Measurements from ENCODE around the gene CRAT. TPM values are rescaled to one million over a fixed set of nuclear protein-coding genes. Genes with fewer than 3 reads are reported as not detected.
A peak's percentile ranks its signal among the peaks of the same experiment; 100 is the strongest.

Gene CRAT
- total RNA-seq, 2 experiments from 2014 or later = 7.1 to 9.4 TPM

DNA sequence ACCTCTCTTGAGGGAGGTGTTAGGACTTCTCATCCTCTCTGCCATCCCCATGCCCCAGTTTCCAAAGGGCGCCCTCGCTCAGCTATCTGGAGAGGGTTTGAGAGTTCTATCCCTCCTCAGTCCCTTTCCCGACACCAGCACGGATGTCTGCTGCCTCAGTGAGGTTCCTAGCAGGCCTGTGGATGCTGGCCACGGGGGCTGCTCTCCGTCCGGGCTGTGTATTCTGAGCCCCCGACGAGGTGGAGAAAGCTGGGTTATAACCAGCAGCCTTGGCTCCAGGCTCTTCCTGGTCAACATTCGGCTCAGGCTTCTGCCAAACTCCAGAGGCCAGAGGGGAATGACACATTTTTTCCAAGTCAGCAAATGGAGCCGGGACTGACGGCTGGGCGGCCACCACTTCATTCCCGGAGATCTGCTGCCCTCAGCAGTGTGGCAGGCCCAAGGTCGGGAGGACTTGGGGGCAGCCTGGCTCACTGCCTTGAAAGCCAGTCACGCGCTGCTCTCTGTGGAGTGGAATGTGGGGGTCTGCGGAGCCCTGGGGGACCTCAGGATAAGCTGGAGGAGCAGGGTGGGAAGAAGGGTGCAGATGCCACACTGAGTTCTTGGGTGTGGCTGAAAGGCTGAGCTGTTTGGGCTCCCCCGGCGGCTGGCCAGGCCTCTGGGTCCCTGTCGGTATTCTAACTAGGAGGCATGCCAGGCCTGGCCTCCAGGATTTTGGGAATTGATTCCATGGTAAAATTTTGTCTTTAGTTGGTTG lies 28.1 kb upstream of the CRAT start:
- intact Hi-C loops (cut with DNase I, micrococcal nuclease) = loop anchor here (1.0 to 10.0 kb wide), 6 partner anchors 34 to 1096 kb away; no protein-coding TSS in a partner anchor
- Histone ChIP-seq H3K4me3 (ENCODE audit: low read length) (no peak overlapping the region), H3K4me1 (ENCODE audit: insufficient read depth, low read length) (peaks cover 44% of the 10 kb centered on the region), H3K27ac (ENCODE audit: low read depth in 1 of 2, low read length in 2 of 2) (no peak overlapping the region), H3K9me3 (ENCODE audit: control insufficient read depth in 1 of 2, insufficient read depth in 1 of 2, low read length in 2 of 2) (no peaks in the 10 kb centered on the region), H3K36me3 (ENCODE audit: insufficient read depth, low read length) (peaks cover 55% of the 10 kb centered on the region), H3K27me3 (ENCODE audit: control insufficient read depth in 1 of 2, insufficient read depth in 2 of 2, low read length in 2 of 2) (no peaks in the 10 kb centered on the region)
- Mint-ChIP-seq H3K36me3 (ENCODE audit: low read depth) (peaks cover 57% of the 10 kb centered on the region), H3K4me3 (no peak overlapping the region), H3K27me3 (no peaks in the 10 kb centered on the region), H3K27ac (peak overlapping the region; percentile 89), H3K4me1 (ENCODE audit: low read depth) (peaks cover 34% of the 10 kb centered on the region), H3K9me3 (no peaks in the 10 kb centered on the region)
- DNase-seq (peak in 2 of 14 experiments; percentile 20 to 35), ATAC-seq (ENCODE audit: poor library complexity) (no peak)
- TF ChIP-seq, protein P1, sequence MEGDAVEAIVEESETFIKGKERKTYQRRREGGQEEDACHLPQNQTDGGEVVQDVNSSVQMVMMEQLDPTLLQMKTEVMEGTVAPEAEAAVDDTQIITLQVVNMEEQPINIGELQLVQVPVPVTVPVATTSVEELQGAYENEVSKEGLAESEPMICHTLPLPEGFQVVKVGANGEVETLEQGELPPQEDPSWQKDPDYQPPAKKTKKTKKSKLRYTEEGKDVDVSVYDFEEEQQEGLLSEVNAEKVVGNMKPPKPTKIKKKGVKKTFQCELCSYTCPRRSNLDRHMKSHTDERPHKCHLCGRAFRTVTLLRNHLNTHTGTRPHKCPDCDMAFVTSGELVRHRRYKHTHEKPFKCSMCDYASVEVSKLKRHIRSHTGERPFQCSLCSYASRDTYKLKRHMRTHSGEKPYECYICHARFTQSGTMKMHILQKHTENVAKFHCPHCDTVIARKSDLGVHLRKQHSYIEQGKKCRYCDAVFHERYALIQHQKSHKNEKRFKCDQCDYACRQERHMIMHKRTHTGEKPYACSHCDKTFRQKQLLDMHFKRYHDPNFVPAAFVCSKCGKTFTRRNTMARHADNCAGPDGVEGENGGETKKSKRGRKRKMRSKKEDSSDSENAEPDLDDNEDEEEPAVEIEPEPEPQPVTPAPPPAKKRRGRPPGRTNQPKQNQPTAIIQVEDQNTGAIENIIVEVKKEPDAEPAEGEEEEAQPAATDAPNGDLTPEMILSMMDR (IDR thresholded peaks at IDR 0.05) = no peak
- ChIA-PET POLR2A (interaction anchor here (0.6 to 3.3 kb wide), 9 partner anchors 16 to 487 kb away, joined by 3 to 53 read pairs (median 3); partner anchors contain the start of genes IER5L and NTMT1), CTCF (interaction anchor here (0.7 to 2.0 kb wide), 20 partner anchors 8 to 652 kb away, joined by 3 to 9 read pairs (median 4); partner anchors contain the start of genes IER5L, NTMT1 and PTPA)

- intact Hi-C loops (cut with DNase I, micrococcal nuclease) = loop anchor here (2.0 to 10.0 kb wide), 4 partner anchors 35 to 1097 kb away; no protein-coding TSS in a partner anchor
- Mint-ChIP-seq H3K27ac (no peak overlapping the region), H3K4me1 (ENCODE audit: low read depth) (peaks cover 31% of the 10 kb centered on the region), H3K36me3 (ENCODE audit: low read depth) (peaks cover 60% of the 10 kb centered on the region), H3K4me3 (no peak overlapping the region), H3K9me3 (no peaks in the 10 kb centered on the region), H3K27me3 (no peaks in the 10 kb centered on the region)
- Histone ChIP-seq H3K4me1 (ENCODE audit: insufficient read depth, low read length) (peaks cover 39% of the 10 kb centered on the region), H3K9me3 (ENCODE audit: control insufficient read depth in 1 of 2, insufficient read depth in 1 of 2, low read length in 2 of 2) (no peaks in the 10 kb centered on the region), H3K27ac (ENCODE audit: low read depth in 1 of 2, low read length in 2 of 2) (no peak overlapping the region), H3K36me3 (ENCODE audit: insufficient read depth, low read length) (peaks cover 54% of the 10 kb centered on the region), H3K27me3 (ENCODE audit: control insufficient read depth in 1 of 2, insufficient read depth in 2 of 2, low read length in 2 of 2) (no peaks in the 10 kb centered on the region), H3K4me3 (ENCODE audit: low read length) (no peak overlapping the region)
- CTCF ChIA-PET = interaction anchor here (1.2 to 1.4 kb wide), 4 partner anchors 40 to 652 kb away, joined by 5 to 7 read pairs (median 5); partner anchors contain the start of gene IER5L
- POLR2A ChIA-PET = interaction anchor here (3.2 to 3.3 kb wide), 2 partner anchors 471 to 488 kb away, joined by 17 to 53 read pairs; partner anchors contain the start of gene NTMT1
- DNase-seq (peak in 1 of 14 experiments; percentile 25), ATAC-seq (ENCODE audit: poor library complexity) (no peak)
- TF ChIP-seq, protein P1 (IDR thresholded peaks at IDR 0.05) = no peak
These were observed 27.5 kb upstream of the CRAT start for GRCh38 chr9:129138144-129138462.

- TF ChIP-seq, protein P1 (IDR thresholded peaks at IDR 0.05) = no peak
- Histone ChIP-seq H3K9me3 (ENCODE audit: control insufficient read depth in 1 of 2, insufficient read depth in 1 of 2, low read length in 2 of 2) (no peaks in the 10 kb centered on the region), H3K27ac (ENCODE audit: low read depth in 1 of 2, low read length in 2 of 2) (no peak overlapping the region), H3K27me3 (ENCODE audit: control insufficient read depth in 1 of 2, insufficient read depth in 2 of 2, low read length in 2 of 2) (no peaks in the 10 kb centered on the region), H3K4me1 (ENCODE audit: insufficient read depth, low read length) (peaks cover 33% of the 10 kb centered on the region), H3K36me3 (ENCODE audit: insufficient read depth, low read length) (peaks cover 54% of the 10 kb centered on the region), H3K4me3 (ENCODE audit: low read length) (no peak overlapping the region)
- DNase-seq (peak in 1 of 14 experiments; percentile 16), ATAC-seq (ENCODE audit: poor library complexity) (no peak)
- Mint-ChIP-seq H3K36me3 (ENCODE audit: low read depth) (peaks cover 54% of the 10 kb centered on the region), H3K4me3 (peak overlapping the region; percentile 30), H3K4me1 (ENCODE audit: low read depth) (peaks cover 27% of the 10 kb centered on the region), H3K27me3 (no peaks in the 10 kb centered on the region), H3K27ac (peak overlapping the region; percentile 47), H3K9me3 (no peaks in the 10 kb centered on the region)
- intact Hi-C loops (cut with DNase I, micrococcal nuclease) = loop anchor here (2.0 to 10.0 kb wide), 4 partner anchors 35 to 1097 kb away; no protein-coding TSS in a partner anchor
- POLR2A ChIA-PET = interaction anchor here (3.2 to 3.3 kb wide), 2 partner anchors 471 to 488 kb away, joined by 17 to 53 read pairs; partner anchors contain the start of gene NTMT1
- CTCF ChIA-PET = interaction anchor here (1.3 to 3.1 kb wide), 3 partner anchors 473 to 653 kb away, joined by 5 to 7 read pairs (median 7); no protein-coding TSS in a partner anchor
These were observed 26.9 kb upstream of the CRAT start for GRCh38 chr9:129137292-129138143.
